ENCODE measurements around the gene LIX1. TPM values are rescaled to one million over a fixed set of nuclear protein-coding genes. Genes with fewer than 3 reads are reported as not detected.

LIX1 gene
- total RNA-seq, 1 experiment from 2014 or later, result not detected

- Mint-ChIP-seq H3K4me1 (ENCODE audit: low read depth, unreplicated experiment) (no peaks in the 10 kb centered on the region), H3K27me3 (ENCODE audit: unreplicated experiment) (peaks cover 15% of the 10 kb centered on the region), H3K9me3 (ENCODE audit: low read depth, unreplicated experiment) (no peaks in the 10 kb centered on the region), H3K4me3 (ENCODE audit: low read depth, unreplicated experiment) (no peak overlapping the region), H3K36me3 (ENCODE audit: insufficient read depth, unreplicated experiment) (no peaks in the 10 kb centered on the region), H3K27ac (ENCODE audit: unreplicated experiment) (no peak overlapping the region)
- no peak for TF ChIP-seq CTCF (IDR thresholded peaks at IDR 0.05; ENCODE audit: unreplicated experiment)
- DNase-seq, result no peak
- CTCF ChIA-PET, result no interaction called here
- intact Hi-C loops (cut with micrococcal nuclease; ENCODE audit: unreplicated experiment), result no loop called here
- BruUV-seq (replicated peaks), result no TSS peak
Measured at GRCh38 chr5:97136475-97136874, 5.9 kb downstream of the LIX1 start.

- Mint-ChIP-seq H3K27ac (ENCODE audit: unreplicated experiment) (no peak overlapping the region), H3K4me1 (ENCODE audit: low read depth, unreplicated experiment) (no peaks in the 10 kb centered on the region), H3K4me3 (ENCODE audit: low read depth, unreplicated experiment) (no peak overlapping the region), H3K27me3 (ENCODE audit: unreplicated experiment) (peaks cover 19% of the 10 kb centered on the region), H3K9me3 (ENCODE audit: low read depth, unreplicated experiment) (no peaks in the 10 kb centered on the region), H3K36me3 (ENCODE audit: insufficient read depth, unreplicated experiment) (no peaks in the 10 kb centered on the region)
- intact Hi-C loops (cut with micrococcal nuclease; ENCODE audit: unreplicated experiment), result no loop called here
- CTCF ChIA-PET, result no interaction called here
- no TSS peak for BruUV-seq (replicated peaks)
- TF ChIP-seq CTCF (IDR thresholded peaks at IDR 0.05; ENCODE audit: unreplicated experiment), result no peak
- DNase-seq, result no peak
Measured at GRCh38 chr5:97135868-97136267, 6.5 kb downstream of the LIX1 start.

- H3K9me3 Mint-ChIP-seq (ENCODE audit: low read depth, unreplicated experiment), result no peaks in the 10 kb centered on the region
- no peak for DNase-seq
- H3K27ac Mint-ChIP-seq (ENCODE audit: unreplicated experiment), result no peak overlapping the region
- H3K27me3 Mint-ChIP-seq (ENCODE audit: unreplicated experiment), result peaks cover 17% of the 10 kb centered on the region
- BruUV-seq (replicated peaks), result no TSS peak
- TF ChIP-seq CTCF (IDR thresholded peaks at IDR 0.05; ENCODE audit: unreplicated experiment), result no peak
- no peaks in the 10 kb centered on the region for H3K36me3 Mint-ChIP-seq (ENCODE audit: insufficient read depth, unreplicated experiment)
- CTCF ChIA-PET, result no interaction called here
- intact Hi-C loops (cut with micrococcal nuclease; ENCODE audit: unreplicated experiment), result no loop called here
- no peaks in the 10 kb centered on the region for H3K4me1 Mint-ChIP-seq (ENCODE audit: low read depth, unreplicated experiment)
- no peak overlapping the region for H3K4me3 Mint-ChIP-seq (ENCODE audit: low read depth, unreplicated experiment)
Measured at GRCh38 chr5:97134634-97135033, 7.8 kb downstream of the LIX1 start.

- no peak for TF ChIP-seq CTCF (IDR thresholded peaks at IDR 0.05; ENCODE audit: unreplicated experiment)
- Mint-ChIP-seq H3K36me3 (ENCODE audit: insufficient read depth, unreplicated experiment) (no peaks in the 10 kb centered on the region), H3K27ac (ENCODE audit: unreplicated experiment) (no peak overlapping the region), H3K4me1 (ENCODE audit: low read depth, unreplicated experiment) (no peaks in the 10 kb centered on the region), H3K4me3 (ENCODE audit: low read depth, unreplicated experiment) (no peak overlapping the region), H3K9me3 (ENCODE audit: low read depth, unreplicated experiment) (no peaks in the 10 kb centered on the region), H3K27me3 (ENCODE audit: unreplicated experiment) (peaks cover 32% of the 10 kb centered on the region)
- intact Hi-C loops (cut with micrococcal nuclease; ENCODE audit: unreplicated experiment), result no loop called here
- no TSS peak for BruUV-seq (replicated peaks)
- no peak for DNase-seq
- CTCF ChIA-PET, result interaction anchor here (0.6 kb wide), 1 partner anchor 129 kb away, joined by 9 read pairs; no protein-coding TSS in a partner anchor
Measured at GRCh38 chr5:97133101-97133500, 9.3 kb downstream of the LIX1 start.
